Erythroblast (primary cell): Measurements from ENCODE around the gene ZBTB42.

Source experiments
- GATA1 ChIP-seq: IDR thresholded peaks from 2 replicates; pipeline ENCODE4 v1.6.1; 2011; ENCODE audit warnings: low read depth, mild to moderate bottlenecking, control low read depth, low read length, moderate library complexity
- POLR2A ChIP-seq: IDR thresholded peaks from 2 replicates; pipeline ENCODE4 v1.6.1; 2011; ENCODE audit warnings: mild to moderate bottlenecking, low read length

DNA sequence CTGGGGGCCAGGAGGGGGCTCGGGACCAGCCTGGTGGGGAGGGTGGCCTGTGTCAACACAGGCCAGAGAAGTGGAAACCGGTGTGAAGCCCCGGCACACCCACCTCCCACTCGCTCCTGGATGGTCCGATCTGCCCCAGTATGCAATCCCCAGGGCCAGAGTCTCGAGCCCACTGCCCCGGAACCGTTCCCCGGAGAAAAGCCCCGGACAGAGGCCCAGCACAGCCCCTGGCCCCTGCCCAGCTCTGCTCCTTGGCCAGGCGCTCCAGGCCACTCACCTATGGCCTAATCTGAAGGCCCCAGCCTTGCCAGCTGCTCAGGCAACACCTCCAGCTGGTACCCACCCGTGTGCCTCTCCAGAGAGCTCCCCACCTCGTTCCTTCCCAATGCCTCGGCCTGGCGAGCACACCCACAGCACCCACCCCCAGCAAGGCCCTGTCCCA is 23.1 kb upstream of the ZBTB42 start:
- no peak for TF ChIP-seq POLR2A
- no peak for TF ChIP-seq GATA1
